IPS-NIHi11 (cell line): Measurements from ENCODE around the gene CACNB4.
"Not testable (repeated sequence)": the region's sequence is repeated elsewhere in the genome, so short reads cannot be mapped to it uniquely, and the experiment has no call there.

Experiments used
- DNase-seq: peaks from one replicate; pipeline ENCODE4 v3.0.0; 2012; ENCODE audit warnings: mixed read lengths, low spot score

The CACNB4 gene

DNA sequence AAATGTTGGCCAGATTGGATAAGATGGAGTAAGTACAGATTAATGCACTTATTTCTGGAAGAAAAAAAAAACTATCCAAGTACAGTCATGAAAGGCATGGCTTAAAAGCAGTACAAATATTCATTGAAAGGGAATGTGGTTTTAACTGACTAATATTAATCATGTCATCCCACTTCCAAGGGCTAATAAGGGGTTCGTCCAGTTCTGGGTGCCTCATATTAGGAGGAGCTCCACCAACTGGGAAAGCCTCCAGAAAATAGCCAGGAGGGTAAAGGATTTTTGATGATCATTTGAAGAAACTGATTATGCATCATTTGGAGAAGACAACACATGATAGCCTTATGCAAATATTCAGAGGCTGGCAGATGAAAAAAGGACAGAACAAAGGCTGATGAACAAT is 155.4 kb downstream of the CACNB4 start:
- DNase-seq, result no peak

DNA sequence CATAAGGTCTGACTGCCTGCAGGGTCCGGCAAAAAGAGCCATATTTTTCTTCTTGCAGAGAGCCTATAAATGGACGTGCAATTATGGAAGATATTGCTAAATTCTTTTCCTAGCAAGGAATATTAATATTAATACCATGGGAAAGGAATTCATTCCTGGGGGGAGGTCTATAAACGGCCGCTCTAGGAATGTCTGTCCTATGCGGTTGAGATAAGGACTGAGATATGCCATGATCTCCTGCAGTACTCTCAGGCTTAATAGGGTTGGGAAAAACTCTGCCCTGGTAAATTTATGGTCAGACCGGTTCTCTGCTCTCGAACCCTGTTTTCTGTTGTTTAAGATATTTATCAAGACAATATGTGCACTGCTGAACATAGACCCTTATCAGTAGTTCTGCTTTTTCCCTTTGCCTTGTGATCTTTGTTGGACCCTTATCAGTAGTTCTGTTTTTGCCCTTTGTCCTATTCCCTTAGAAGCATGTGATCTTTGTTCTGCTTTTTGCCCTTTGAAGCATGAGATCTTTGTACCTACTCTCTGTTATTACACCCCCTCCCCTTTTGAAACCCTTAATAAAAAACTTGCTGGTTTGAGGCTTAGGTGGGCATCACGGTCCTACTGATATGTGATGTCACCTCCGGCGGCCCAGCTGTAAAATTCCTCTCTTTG is 156.2 kb downstream of the CACNB4 start:
- DNase-seq, result not testable (repeated sequence)

DNA sequence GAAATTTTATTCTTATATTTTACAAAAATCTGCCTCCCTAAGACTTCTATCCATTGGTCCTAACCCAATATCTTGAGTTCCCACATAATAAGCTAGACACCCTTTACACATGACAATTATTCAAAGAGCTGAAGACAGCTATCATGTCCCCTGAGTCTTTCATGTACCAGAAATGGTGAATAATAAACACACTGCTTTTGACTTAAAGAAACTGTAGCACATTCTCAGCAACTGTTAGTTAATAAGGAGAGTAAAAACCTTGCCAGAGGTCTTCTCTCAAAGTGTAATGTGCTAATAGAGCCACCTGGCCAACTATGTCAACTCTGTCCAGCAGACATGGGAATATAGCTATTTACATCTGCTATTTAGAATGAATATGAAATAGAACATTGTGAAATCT is 160.9 kb downstream of the CACNB4 start:
- no peak for DNase-seq

DNA sequence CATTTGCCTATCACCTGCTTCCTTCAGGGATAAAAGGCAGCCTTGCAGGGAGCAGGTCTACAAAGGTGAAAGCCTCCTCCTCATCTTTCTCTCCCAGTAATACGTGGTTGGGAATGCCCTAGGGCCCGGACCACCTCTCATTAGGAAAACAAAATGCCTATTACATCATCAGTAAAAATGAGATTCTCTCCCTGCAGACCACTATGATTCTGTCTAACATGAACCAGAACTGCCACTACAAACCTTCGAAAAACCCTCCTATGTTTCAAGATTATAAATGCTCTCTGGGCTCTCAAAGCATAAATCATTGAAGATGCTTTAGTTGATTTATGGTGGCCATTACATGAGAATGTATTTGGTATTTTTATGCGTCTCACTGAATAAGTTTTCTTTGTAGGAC is 162.2 kb downstream of the CACNB4 start:
- DNase-seq, result no peak

DNA sequence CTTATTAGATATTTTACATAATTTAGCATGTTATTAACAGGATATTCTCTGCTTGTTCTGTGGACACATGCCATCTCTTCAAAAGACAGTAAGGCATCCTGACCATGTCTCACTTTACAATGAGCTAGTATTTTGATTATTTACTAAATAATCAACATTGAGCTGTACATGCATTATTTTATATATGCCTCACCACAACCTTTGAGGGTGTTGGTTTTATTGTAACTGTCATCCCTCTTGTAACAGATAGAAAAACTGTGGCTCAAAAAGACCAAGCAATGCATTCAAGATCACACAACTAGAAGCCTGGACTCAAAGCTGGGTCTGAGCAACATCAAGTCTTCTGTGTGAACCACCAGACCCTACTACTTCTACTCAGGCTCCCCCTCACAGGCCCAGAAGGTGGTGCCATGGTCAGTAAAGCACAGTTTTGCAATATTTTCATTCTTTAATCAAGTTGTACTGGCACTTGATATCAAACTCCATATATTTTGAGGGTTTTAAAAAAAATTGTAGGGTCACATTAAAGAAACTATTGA is 165.5 kb downstream of the CACNB4 start:
- no peak for DNase-seq

DNA sequence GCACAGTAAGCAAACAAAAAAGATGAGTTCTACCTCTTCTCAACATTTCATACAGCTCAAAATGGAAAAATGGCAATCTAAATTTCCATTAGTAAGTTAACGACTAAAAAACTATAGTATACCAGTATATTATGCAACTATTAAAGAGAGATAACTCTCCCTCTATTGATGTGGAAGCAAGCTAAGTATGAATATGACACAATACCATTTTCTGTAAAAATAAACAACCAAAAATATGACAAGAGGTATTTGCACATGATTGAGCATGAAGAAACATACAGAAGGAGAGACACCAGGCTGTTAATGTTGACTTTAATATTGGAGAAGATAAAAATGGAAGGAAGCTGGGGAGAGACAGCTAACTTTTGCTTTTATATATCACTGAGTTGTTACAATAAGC is 167.1 kb downstream of the CACNB4 start:
- DNase-seq, result no peak

DNA sequence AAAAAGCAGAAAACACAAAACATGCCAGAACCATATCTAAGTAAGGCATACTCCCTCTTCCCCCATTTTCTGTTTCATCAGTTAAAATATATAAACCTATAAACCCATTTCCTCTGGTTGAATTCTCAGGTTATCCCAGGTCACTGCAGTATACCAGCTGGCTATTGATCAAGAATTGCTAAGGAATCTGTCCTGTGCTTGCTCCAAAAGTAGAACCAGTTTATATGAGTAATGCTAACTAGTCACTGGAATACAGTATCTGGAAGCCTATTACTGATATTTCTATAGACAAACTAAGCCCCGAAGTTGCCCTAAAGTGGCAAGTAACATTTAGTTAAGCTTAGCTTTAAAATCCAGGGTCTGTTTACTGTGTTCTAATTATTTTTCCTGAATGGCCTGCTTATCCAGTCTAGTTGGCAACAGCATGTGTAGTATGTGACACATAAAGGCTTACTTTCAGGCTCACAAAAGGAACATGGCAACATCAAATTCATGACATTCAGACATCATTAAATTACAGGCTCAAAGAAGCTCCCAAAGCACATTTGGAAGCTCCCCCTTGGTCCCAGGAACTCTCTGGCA is 167.7 kb downstream of the CACNB4 start:
- DNase-seq, result no peak

DNA sequence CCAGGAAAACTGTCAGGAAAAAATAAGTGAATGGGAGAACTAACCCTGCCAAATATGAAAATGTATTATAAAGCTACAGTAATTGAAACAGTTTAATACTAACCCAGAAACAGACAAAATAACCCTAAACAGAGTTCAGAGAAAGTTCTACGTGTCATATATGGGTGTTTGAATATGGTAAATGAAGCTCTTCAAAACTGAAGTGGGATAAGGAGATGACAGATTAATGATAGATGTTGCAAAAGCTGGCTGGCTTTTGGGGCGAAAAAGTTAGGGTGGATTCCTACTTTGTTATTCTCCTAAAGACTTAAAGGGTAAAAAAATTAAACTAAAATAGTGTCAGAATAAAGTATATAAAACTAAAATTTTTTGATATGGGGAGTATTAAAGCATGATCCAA is 168.8 kb downstream of the CACNB4 start:
- DNase-seq, result no peak

DNA sequence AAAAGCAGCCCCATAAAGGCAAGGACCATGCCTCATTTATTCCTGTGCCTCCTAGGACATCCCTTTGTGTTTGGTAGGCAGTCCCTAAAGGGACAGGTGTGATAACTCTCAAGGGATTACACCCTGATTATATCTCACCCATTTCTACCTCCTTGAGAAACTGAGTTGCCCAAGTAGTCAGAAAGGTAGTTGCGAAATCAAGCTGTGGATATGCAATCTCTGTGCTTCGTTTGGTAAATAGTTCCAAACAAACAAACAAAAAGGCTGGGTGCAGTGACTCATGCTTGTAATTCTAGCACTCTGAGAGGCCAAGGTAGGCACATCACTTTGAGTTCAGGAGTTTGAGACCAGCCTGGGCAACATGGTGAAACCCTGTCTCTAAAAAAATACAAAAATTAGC is 170.5 kb downstream of the CACNB4 start:
- no peak for DNase-seq

DNA sequence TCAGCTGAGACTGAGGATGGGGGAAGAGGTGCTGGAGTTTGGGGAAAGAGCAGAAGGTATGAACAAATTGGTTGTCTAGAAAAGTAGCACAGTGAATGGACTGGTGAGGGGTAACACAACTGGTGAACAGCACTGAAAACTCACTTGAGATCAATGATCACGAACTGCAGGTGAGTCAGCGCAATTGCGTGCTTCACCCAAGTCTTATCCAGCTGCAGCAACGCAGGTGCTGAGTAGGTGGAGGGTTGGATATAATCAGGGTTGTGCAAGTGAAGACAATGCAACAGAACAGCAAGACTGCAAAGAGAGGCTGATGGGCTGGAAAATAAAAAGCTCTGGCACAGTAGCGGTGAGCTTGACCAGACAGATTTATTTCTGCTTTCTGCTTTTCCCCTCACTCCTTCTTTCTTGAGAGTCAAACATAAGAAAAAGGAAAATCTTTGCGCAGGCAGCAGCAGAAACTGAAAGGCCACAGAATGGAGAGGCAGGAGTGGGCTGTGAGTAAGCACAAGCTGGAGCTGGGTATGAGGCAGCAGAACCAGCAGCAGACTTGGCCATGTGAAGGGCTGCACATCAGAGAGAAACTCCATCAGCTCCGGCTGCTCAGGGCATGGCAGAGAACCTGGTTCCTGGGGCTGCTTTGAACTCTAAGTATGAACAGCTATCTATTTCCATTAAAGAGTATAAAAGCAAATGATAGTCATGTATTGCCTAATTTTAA is 171.2 kb downstream of the CACNB4 start:
- no peak for DNase-seq

DNA sequence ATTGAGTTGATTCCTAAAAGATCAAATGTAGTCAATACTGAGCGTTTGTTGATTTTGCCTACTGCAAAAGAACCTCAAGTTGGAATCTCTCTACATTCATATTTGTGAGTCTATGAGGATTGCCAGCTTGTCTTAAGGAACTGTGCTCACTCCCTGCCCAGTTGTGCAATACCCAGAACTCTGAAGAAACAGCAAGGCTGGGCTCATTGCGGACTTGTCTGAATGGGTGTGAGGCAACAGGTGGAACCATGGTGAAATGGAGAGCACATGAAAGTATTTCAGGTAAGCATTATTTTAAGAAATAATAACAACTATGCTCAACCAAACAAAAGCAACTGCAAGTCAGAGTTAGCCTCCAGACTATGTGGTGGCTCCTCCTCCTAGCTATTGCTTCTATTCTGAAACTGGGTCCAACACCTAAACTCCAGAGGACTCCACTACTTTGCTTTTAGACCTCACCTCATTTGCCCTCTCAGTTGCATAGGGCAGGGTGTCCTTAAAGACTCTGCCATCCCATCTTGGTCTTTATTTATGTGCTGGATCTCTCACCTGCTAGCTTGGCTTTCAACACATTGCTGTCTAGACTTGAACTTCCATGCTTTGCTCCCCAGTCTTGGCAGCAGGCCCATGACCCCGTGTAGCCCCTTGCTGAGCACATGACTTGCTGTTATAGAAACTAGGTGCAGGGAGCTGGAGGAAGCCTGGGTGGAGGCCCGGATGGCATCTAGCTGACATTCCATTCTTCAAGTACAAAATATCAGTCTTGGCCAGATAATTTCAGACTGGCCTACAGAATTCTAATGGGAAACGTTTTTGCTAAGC is 175.8 kb downstream of the CACNB4 start:
- DNase-seq, result no peak

DNA sequence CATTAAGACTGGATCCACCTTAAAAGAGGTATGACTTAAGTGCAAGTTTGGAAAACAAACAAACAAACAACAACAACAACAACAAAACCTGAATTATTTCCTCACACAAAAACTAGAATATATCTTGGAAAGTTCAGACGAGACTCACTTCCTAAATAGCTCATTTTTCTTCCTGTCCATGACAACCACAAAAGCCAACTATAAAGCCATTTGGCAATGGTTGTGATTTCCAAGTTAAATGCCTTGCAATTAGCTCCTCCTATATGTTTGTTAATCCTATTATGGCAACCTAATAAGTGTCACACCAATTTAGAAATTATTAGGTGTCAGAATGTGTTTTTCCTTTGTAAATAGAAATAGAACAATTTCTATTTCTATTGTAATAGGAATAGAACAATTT is 179.1 kb downstream of the CACNB4 start:
- no peak for DNase-seq

DNA sequence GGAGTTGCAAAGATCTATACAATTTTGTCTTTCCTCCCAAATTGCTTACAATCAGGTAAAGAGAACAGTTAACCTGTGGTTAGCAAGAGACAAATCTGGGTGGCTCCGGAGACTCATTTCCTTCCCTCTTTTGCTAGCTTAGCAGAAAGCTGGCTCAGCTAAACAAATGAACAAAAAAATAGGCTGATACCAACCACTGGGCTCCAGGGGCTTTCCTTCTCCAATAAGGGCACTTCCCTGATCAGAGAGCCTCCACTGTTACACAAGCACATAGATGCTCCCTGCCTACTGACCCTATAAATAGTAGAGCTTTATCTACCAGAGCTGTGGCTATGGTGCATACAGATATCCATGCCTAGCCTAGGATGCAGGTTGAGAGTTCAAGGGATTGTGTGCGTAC is 180.5 kb downstream of the CACNB4 start:
- DNase-seq, result no peak

DNA sequence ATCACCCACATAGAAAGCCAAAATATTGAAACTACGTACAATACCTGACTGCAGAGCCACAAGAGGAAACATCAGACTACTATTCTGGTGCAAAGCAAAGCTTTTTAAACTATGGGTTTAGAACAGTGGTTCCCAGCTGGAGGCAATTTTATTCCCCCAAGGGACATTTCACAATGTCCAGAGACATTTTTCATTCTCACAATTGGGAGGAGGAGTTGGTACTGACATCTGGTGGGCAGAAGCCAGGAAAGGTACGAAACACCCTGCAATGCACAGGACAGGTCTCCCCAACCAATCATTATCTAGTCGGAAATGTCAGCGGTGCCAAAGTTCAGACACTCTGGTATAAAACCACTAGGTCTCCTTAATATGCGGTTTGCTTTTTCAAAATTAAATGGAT is 182.2 kb downstream of the CACNB4 start:
- DNase-seq, result no peak

DNA sequence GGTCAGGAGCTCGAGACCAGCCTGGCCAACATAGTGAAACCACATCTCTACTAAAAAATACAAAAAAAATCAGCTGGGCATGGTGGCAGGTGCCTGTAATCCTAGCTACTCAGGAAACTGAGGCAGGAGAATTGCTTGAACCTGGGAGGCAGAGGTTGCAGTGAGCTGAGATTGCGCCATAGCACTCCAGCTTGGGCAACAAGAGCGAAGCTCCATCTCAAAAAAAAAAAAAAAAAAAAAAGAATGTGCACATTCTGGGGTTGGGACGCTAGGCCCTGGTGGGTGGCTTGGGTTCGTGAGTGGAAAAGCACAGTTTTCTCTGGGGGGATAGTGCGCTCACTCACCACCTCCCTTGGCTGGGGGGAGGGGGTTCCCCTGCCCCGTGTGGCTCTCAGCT is 183.2 kb downstream of the CACNB4 start:
- DNase-seq, result not testable (repeated sequence)

DNA sequence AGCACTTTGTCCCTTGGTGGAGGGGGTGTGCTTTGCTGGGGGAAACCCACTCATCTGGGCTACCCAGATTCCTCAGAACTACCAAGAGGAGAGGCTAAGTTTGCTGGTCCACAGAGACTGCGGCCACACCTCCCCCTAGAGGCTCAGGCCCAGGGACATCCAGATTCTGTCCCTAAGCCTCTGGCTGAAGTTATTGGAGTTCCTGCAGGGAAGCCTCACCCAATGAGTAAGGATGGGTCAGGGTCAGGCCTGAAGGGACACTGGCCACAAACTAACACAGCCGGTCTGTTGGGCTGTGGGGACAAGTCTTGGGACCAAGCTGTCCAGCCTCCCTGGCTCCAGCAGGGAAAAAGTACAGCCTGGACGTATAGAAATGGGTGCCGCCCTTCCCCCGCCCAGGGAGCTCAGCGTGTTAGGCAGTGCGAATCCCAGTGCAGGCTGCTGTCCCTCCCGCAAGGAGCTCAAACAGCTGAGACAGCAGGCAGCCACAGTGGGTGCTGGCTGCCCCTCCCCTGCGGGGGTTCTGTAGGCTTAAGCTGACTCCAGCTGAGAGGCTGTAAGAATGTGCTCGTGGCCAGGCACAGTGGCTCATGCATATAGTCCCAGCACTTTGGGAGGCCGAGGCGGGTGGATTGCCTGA is 183.7 kb downstream of the CACNB4 start:
- no peak for DNase-seq

DNA sequence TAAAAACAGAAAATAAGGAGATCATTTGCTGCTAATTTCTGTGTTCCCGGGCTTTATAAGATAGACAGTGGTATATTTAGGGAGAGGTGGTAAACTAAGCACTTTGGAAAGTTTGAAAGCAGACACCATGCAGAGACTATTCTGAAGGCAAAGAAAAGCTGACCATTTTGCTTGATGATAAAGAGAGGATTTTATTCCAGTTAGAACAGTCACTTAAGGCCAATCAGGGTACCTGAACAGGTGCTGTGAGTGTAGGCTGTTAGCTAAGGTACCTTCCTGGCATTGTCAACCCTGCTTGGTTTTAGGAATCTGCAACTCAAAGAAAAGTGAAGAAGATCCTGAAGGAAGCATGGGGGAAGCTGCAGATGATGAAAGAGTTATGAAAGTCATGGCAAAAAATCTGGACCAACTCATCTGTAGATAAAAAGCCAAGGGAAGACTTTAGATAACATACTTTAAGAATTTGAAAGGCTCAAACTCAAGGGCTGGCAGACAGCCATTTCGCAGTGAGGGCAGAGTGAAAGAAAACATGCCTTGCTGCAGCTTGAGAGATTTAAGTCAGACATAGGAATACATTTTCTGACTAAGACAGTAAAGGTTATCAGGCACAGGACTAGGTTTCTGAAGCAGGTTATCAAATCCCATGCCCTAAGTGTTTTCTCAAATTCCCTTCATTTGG is 190.5 kb downstream of the CACNB4 start:
- no peak for DNase-seq

DNA sequence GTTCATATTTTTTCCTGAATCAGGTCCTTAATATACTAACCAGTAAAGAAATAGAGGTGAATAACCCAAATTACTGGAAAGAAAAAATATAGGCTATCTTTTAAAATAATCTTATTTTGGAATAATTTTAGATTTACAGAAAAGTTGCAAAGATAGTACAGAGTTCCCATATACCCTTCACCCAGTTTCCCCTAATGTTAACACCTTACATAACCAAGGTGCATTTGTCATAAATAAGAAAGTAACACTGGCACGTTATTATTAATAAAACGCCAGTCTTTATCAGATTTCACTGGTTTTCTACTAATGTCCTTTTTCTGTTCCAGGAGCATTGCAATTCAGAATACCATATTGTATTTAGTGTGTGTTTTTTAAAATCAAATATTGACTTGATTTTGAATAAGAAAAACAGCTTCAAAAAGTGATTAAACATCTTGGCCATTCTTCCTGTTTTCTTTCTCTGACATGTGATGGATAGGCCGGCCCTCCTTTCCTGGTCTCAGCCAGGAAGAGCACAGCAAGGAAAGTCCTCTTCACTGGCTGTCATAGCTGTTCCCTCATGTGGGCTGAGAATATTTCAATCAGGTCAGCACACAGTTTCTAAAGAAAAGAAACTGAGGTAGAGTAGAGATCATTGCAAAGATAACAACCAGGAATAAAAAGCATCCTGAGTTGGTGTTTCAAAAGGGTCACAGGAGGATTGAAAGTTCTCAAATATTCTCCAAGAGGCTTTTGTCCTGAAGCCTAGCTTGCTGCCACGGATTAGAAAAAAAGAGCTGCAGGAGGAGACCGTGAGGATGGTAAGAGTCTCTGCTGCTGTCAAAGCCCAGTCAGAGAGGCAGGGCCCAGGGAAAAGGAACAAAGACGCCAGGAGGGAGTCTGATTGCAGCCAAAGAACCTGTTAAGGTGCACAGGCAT is 191.3 kb downstream of the CACNB4 start:
- DNase-seq, result no peak

DNA sequence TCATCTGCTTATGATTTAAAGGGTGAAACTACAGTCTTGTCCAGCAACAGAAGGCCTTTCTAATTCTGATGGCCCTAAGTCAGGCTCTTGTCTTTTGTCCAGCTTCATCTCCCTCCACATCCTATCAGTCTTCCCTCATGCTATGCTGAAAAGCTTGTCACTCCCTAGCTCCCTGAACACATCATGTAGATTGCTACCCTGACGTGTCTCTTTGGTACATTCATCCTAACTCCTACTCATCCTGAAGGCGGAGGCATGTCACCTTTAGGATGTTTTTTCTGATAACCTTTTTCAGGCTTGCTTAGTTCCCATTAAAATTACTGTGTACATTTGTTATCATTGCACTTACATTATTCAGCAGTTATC is 192.2 kb downstream of the CACNB4 start:
- no peak for DNase-seq

DNA sequence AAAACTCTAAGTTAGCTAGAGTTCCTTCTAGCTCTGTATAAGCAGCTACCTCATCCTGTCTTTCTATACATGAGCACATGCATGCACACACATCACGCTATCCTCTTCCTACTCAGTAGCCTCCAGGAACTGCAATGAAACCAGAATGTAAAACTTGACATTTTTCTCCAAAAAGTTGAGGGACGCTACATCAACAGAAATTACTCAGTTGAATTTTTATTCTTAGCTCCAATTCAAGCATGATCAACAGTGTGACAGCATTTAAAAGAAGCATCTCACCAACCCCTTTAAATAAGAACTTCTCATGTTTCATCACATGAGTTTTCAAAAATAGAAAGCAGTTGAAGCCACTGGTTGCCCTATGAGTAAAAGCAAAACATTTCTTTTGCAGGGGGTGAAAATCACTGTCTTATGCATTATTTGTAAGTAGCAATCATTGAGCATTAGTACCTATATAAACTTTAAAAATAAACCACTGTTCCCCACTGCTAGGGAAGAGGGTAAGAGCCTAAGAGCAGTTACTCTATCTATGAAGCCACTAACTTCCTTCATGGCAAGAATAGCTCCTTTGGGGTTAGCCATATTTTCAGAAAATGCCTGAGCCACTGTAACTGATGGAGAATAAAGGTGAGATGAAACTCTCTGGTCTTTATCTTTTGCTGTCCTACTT is 192.7 kb downstream of the CACNB4 start:
- no peak for DNase-seq
